GM10248 (cell line): ENCODE measurements around the gene LTV1.

Experiments
- CTCF ChIA-PET: fragments of 300-600 bp; sonication (Branson Sonifier 250); formaldehyde crosslinking; extraction: SDS; loops from one replicate; lab custom pipeline; 2021; ENCODE audit warnings: antibody characterized with exemption; lab: Yijun Ruan, JAX
- POLR2A ChIA-PET: fragments of 350-650 bp; sonication (Branson Sonifier 250); formaldehyde crosslinking; extraction: SDS; loops from one replicate; lab custom pipeline; 2020; ENCODE audit warnings: antibody characterized with exemption; lab: Yijun Ruan, JAX
- DNase-seq: peaks from one replicate; pipeline ENCODE4 v3.0.0; 2012; ENCODE audit errors: extremely low spot score
- TF ChIP-seq, protein P1 (sequence below): IDR thresholded peaks from 2 replicates; pipeline ENCODE4 v1.5.1; 2012; ENCODE audit warnings: mild to moderate bottlenecking, low read depth; ENCODE audit errors: extremely low read depth, missing control alignments, control extremely low read depth

Gene LTV1

DNA sequence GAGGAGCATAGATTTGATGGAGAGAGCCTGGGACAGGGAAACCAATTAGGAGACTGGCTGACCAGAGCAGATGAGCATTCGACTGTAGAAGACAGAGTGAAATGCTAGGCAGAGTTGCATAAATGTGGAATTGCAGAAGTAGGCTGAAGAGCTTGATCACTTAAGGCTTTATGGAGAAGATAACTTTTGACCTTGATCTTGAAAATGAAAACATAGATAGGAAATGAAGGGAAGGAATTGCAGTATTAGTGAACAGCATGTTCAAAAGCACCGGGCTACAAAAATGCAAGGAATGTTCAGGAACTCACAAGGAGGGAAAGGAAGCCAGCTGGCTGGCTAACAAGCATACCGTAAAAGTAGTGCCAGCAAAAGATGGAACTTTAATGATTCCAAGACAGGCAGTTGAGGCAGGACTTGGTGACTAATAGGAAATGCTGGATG is 20.5 kb upstream of the LTV1 start:
- ChIA-PET POLR2A (no interaction called here), CTCF (interaction anchor here (1.8 to 2.0 kb wide), 2 partner anchors 14 to 16 kb away, joined by 6 to 7 read pairs; no protein-coding TSS in a partner anchor)
- TF ChIP-seq, protein P1, sequence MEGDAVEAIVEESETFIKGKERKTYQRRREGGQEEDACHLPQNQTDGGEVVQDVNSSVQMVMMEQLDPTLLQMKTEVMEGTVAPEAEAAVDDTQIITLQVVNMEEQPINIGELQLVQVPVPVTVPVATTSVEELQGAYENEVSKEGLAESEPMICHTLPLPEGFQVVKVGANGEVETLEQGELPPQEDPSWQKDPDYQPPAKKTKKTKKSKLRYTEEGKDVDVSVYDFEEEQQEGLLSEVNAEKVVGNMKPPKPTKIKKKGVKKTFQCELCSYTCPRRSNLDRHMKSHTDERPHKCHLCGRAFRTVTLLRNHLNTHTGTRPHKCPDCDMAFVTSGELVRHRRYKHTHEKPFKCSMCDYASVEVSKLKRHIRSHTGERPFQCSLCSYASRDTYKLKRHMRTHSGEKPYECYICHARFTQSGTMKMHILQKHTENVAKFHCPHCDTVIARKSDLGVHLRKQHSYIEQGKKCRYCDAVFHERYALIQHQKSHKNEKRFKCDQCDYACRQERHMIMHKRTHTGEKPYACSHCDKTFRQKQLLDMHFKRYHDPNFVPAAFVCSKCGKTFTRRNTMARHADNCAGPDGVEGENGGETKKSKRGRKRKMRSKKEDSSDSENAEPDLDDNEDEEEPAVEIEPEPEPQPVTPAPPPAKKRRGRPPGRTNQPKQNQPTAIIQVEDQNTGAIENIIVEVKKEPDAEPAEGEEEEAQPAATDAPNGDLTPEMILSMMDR, result no peak
- no peak for DNase-seq

DNA sequence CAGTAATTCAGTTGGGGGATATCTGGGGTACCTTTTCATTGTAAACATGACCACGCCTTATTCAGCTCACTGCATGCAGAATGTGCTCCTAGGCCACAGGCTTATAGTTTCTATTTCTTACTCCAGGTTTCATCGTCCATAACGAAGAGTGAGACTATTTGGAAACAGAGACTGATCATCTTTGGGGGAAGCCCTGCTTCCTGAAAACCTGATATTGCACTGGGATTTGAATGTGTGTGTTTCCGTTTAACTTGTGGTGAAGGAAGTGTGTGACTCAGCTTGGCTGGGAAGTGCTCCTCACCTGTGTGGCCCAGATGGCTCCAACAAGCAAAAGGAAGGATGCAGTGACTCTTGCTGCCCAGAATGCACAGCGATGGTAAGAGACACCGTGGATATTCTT is 19.6 kb upstream of the LTV1 start:
- TF ChIP-seq, protein P1, result no peak
- DNase-seq, result no peak
- CTCF ChIA-PET, result no interaction called here
- POLR2A ChIA-PET, result no interaction called here

DNA sequence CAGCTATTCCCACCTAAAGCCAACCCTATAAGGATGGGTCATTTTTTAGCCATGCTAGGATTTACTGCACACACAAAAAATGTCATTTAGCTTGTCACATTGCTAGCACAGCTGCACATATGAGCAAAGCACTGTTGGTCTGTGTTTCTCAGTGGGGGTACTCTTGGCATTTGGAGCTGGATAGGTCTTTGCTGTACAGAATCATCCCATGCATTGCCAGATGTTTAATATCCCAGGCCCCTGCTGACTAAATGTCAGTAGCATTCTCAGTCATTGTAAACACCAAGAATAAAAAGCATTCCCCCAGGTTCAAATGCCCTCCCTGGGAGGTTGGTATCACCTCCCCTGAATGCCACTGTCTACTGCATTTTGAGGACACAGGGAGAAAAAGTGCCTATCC is 14.6 kb upstream of the LTV1 start:
- no peak for DNase-seq
- CTCF ChIA-PET, result no interaction called here
- TF ChIP-seq, protein P1, result no peak
- POLR2A ChIA-PET, result no interaction called here

DNA sequence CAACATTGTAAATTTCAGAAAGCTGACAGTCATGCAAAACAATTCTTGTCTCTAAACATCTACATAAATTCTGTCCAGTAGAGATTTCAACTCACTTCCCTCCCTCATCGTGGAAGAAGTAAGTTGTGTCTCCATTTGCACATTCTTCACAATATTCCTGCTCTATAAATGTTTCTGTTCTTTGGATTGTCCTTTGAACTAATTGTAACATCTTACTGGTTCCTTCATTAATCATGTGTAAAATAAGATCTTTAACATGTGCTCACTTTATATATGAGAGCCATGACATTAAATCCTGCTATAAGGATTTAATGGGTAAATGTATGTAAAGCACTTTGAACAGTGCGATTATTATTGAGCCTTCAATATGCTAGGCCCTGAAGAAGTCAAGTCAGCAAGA is 7.0 kb upstream of the LTV1 start:
- ChIA-PET CTCF (interaction anchor here (1.2 to 2.5 kb wide), 2 partner anchors 15 to 261 kb away, joined by 3 to 7 read pairs; no protein-coding TSS in a partner anchor), POLR2A (no interaction called here)
- TF ChIP-seq, protein P1, result no peak
- DNase-seq, result no peak

DNA sequence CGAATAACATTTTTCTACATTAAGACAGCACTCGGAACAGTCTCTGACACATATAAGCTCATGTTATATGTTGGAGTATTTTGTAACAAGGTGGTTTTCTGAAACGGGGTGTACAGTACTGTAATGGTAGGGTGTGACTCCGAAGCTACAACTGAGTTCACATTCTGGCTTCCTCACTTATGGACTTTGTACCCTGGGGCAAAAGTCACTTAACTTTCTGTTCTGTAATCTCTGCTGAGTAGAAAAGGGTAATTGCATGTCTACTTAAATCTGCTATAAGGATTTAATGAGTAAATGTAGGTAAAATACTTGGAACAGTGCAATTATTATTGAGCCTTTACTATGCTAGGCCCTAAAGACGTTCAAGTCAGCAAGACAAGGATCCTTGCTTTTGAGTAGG is 4.7 kb upstream of the LTV1 start:
- TF ChIP-seq, protein P1, result no peak

DNA sequence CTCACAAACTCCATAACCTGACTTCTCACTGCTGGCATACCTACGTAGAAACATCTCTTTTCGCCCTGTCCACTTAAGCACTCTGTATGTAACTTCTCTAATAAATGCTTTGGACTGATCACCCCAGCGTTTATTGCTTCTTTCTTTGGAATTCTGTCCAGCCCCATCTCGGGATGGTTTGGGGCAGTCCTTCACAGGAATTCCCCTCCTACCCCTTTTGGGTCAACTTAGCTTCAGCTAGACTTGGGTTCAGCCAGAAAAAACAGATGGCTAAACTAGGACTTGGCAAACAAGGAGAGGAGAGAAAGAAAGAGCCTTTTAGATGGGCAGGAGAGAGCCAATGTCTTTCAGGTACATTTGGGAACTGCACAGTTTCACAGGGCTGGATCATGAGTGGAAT is 3.9 kb upstream of the LTV1 start:
- CTCF ChIA-PET, result no interaction called here

More for the DNA sequence above, 4.7 kb upstream of the LTV1 start:
- POLR2A ChIA-PET, result no interaction called here
- CTCF ChIA-PET, result interaction anchor here (0.7 kb wide), 1 partner anchor 24 kb away, joined by 3 read pairs; no protein-coding TSS in a partner anchor
- DNase-seq, result no peak

More for the DNA sequence above, 3.9 kb upstream of the LTV1 start:
- POLR2A ChIA-PET, result no interaction called here
- no peak for DNase-seq
- TF ChIP-seq, protein P1, result no peak
